H7 (cell line): ENCODE results near the gene RDH12. TPM values are rescaled to one million over a fixed set of nuclear protein-coding genes. Genes with fewer than 3 reads are reported as not detected.

Experiments
- DNase-seq: peaks from one replicate; pipeline ENCODE4 v3.0.0; 2012
- H3K27me3 ChIP-seq: 2 replicates; pipeline ENCODE4 v1.6.0; 2011; ENCODE audit warnings: mild to moderate bottlenecking, low read length; ENCODE audit not compliant: control insufficient read depth, insufficient read depth
- H3K36me3 ChIP-seq: replicated peaks from 2 replicates; pipeline ENCODE4 v1.5.1; 2011; ENCODE audit warnings: low read length; ENCODE audit not compliant: control insufficient read depth, insufficient read depth
- H3K4me3 ChIP-seq: 2 replicates; pipeline ENCODE4 v1.5.1; 2011; ENCODE audit warnings: low read depth, mild to moderate bottlenecking, control low read depth, low read length, moderate library complexity; ENCODE audit not compliant: insufficient read depth
- total RNA-seq: library from RNA; depleted of rRNA; stranded (reverse); fragments of >200 nt; shearing (Covaris generic); gene quantifications from 2 replicates; pipeline ENCODE4 v1.2.3, GENCODE V29; 2014

Gene RDH12
- total RNA-seq, 1 experiment from 2014 or later = 1.1 TPM

- Histone ChIP-seq H3K36me3 (peaks cover 15% of the 10 kb centered on the region), H3K4me3 (no peak overlapping the region), H3K27me3 (no peaks in the 10 kb centered on the region)
- no peak for DNase-seq
Measured at GRCh38 chr14:67749341-67750084, 47.8 kb downstream of the RDH12 start.

GRCh38 chr14:67756496-67756895 lies 54.8 kb downstream of the RDH12 start:
- no peak for DNase-seq
- Histone ChIP-seq H3K4me3 (no peak overlapping the region), H3K27me3 (no peaks in the 10 kb centered on the region), H3K36me3 (peaks cover 17% of the 10 kb centered on the region)

- no peak for DNase-seq
- Histone ChIP-seq H3K4me3 (no peak overlapping the region), H3K27me3 (no peaks in the 10 kb centered on the region), H3K36me3 (peaks cover 15% of the 10 kb centered on the region)
Measured at GRCh38 chr14:67757175-67757574, 55.5 kb downstream of the RDH12 start.

- H3K27me3 ChIP-seq = no peaks in the 10 kb centered on the region
- no peak for DNase-seq
- H3K4me3 ChIP-seq = no peak overlapping the region
- H3K36me3 ChIP-seq = peaks cover 8% of the 10 kb centered on the region
Measured at GRCh38 chr14:67759916-67760315, 58.2 kb downstream of the RDH12 start.

GRCh38 chr14:67762051-67762450 lies 60.4 kb downstream of the RDH12 start:
- Histone ChIP-seq H3K36me3 (peaks cover 15% of the 10 kb centered on the region), H3K27me3 (no peaks in the 10 kb centered on the region), H3K4me3 (no peak overlapping the region)
- no peak for DNase-seq

GRCh38 chr14:67763158-67763822 lies 61.6 kb downstream of the RDH12 start:
- H3K36me3 ChIP-seq = peaks cover 15% of the 10 kb centered on the region
- no peaks in the 10 kb centered on the region for H3K27me3 ChIP-seq
- no peak for DNase-seq
- no peak overlapping the region for H3K4me3 ChIP-seq

- no peak overlapping the region for H3K4me3 ChIP-seq
- H3K27me3 ChIP-seq = no peaks in the 10 kb centered on the region
- no peak for DNase-seq
- H3K36me3 ChIP-seq = peaks cover 21% of the 10 kb centered on the region
Measured at GRCh38 chr14:67764496-67764895, 62.8 kb downstream of the RDH12 start.

GRCh38 chr14:67765192-67765834 lies 63.6 kb downstream of the RDH12 start:
- peaks cover 21% of the 10 kb centered on the region for H3K36me3 ChIP-seq
- no peak overlapping the region for H3K4me3 ChIP-seq
- DNase-seq = no peak
- H3K27me3 ChIP-seq = no peaks in the 10 kb centered on the region

GRCh38 chr14:67766035-67766680 lies 64.5 kb downstream of the RDH12 start:
- H3K27me3 ChIP-seq = no peaks in the 10 kb centered on the region
- DNase-seq = no peak
- H3K36me3 ChIP-seq = peaks cover 18% of the 10 kb centered on the region
- H3K4me3 ChIP-seq = no peak overlapping the region

- no peaks in the 10 kb centered on the region for H3K27me3 ChIP-seq
- H3K36me3 ChIP-seq = peaks cover 17% of the 10 kb centered on the region
- no peak for DNase-seq
- no peak overlapping the region for H3K4me3 ChIP-seq
Measured at GRCh38 chr14:67768219-67768618, 66.5 kb downstream of the RDH12 start.

- Histone ChIP-seq H3K27me3 (no peaks in the 10 kb centered on the region), H3K4me3 (no peak overlapping the region), H3K36me3 (peaks cover 15% of the 10 kb centered on the region)
- DNase-seq = no peak
Measured at GRCh38 chr14:67773844-67774377, 72.2 kb downstream of the RDH12 start.

- DNase-seq = no peak
- Histone ChIP-seq H3K4me3 (no peak overlapping the region), H3K27me3 (no peaks in the 10 kb centered on the region), H3K36me3 (peaks cover 15% of the 10 kb centered on the region)
Measured at GRCh38 chr14:67776653-67777322, 75.1 kb downstream of the RDH12 start.

GRCh38 chr14:67778792-67779191 lies 77.1 kb downstream of the RDH12 start:
- no peak for DNase-seq
- Histone ChIP-seq H3K27me3 (no peaks in the 10 kb centered on the region), H3K36me3 (peaks cover 21% of the 10 kb centered on the region), H3K4me3 (no peak overlapping the region)

GRCh38 chr14:67782090-67782489 lies 80.4 kb downstream of the RDH12 start:
- Histone ChIP-seq H3K4me3 (no peak overlapping the region), H3K27me3 (no peaks in the 10 kb centered on the region), H3K36me3 (peaks cover 32% of the 10 kb centered on the region)
- no peak for DNase-seq
